Adipose tissue (tissue), 3 donors: Measurements from ENCODE around the gene STIL. TPM values are rescaled to one million over a fixed set of nuclear protein-coding genes. Genes with fewer than 3 reads are reported as not detected.

Source experiments
- H3K27ac ChIP-seq: one replicate; pipeline ENCODE4 v1.5.1; 2013; ENCODE audit warnings: low read depth, low read length
- WGBS, 3 donors: extraction: QIAGEN DNeasy Blood & Tissue Kit; methylation state at CpG; one replicate each; pipeline ENCODE4 v1.1.7; 2013; 5-methylcytosine and 5-hydroxymethylcytosine counted together
- polyA plus RNA-seq, 3 donors: library from polyadenylated mRNA; stranded (reverse); fragments of 200-250 nt; gene quantifications; one replicate each; pipeline ENCODE4 v1.2.3, GENCODE V29; 2013
- donor health status: healthy with polysubstance abuse.
- donor health status: Bipolar disorder and iron deficiency.
- donor health status: healthy.

Gene STIL
- polyA plus RNA-seq, 3 donors, result 0.22 to 0.56 (median 0.36) TPM

GRCh38 chr1:47226839-47227215 lies 87.1 kb downstream of the STIL start:
- H3K27ac ChIP-seq, result no peak overlapping the region
- 62 to 71% (median 62%) methylated on average over 4 of the region's 4 CpGs for WGBS, 3 donors

GRCh38 chr1:47226121-47226838 lies 87.7 kb downstream of the STIL start:
- no peak overlapping the region for H3K27ac ChIP-seq
- WGBS, 3 donors, result 20 to 26% (median 24%) methylated on average over 19 of the region's 19 CpGs

- no peak overlapping the region for H3K27ac ChIP-seq
- 1 to 3% (median 2%) methylated on average over 56 to 78 of the region's 79 CpGs for WGBS, 3 donors
Observed at GRCh38 chr1:47225430-47226100, 88.4 kb downstream of the STIL start.

GRCh38 chr1:47224676-47225399 lies 89.1 kb downstream of the STIL start:
- H3K27ac ChIP-seq, result no peak overlapping the region
- WGBS, 3 donors, result 7 to 16% (median 12%) methylated on average over 30 of the region's 30 CpGs

GRCh38 chr1:47223921-47224675 lies 89.8 kb downstream of the STIL start:
- no peak overlapping the region for H3K27ac ChIP-seq
- 24 to 58% (median 46%) methylated on average over 9 of the region's 9 CpGs for WGBS, 3 donors

- WGBS, 3 donors, result 41 to 72% (median 71%) methylated on average over 10 of the region's 10 CpGs
- no peak overlapping the region for H3K27ac ChIP-seq
Observed at GRCh38 chr1:47223174-47223920, 90.6 kb downstream of the STIL start.

GRCh38 chr1:47222476-47222875 lies 91.5 kb downstream of the STIL start:
- H3K27ac ChIP-seq, result no peak overlapping the region
- WGBS, 3 donors, result 80 to 95% (median 87%) methylated on average over 3 of the region's 3 CpGs

GRCh38 chr1:47219590-47220220 lies 94.2 kb downstream of the STIL start:
- no peak overlapping the region for H3K27ac ChIP-seq
- WGBS, 3 donors, result 88 to 93% (median 92%) methylated on average over 24 to 29 of the region's 29 CpGs

GRCh38 chr1:47219001-47219400 lies 94.9 kb downstream of the STIL start:
- H3K27ac ChIP-seq, result no peak overlapping the region
- WGBS, 3 donors, result 79 to 86% (median 84%) methylated on average over 4 of the region's 4 CpGs

GRCh38 chr1:47216278-47217059 lies 97.5 kb downstream of the STIL start:
- H3K27ac ChIP-seq, result no peak overlapping the region
- 71 to 86% (median 82%) methylated on average over 12 of the region's 12 CpGs for WGBS, 3 donors

- 85 to 97% (median 91%) methylated on average over 4 of the region's 4 CpGs for WGBS, 3 donors
- no peak overlapping the region for H3K27ac ChIP-seq
Observed at GRCh38 chr1:47215713-47216112, 98.2 kb downstream of the STIL start.

GRCh38 chr1:47214549-47214948 lies 99.4 kb downstream of the STIL start:
- no peak overlapping the region for H3K27ac ChIP-seq
- 53 to 68% (median 55%) methylated on average over 3 of the region's 3 CpGs for WGBS, 3 donors

GRCh38 chr1:47213230-47213963 lies 100.5 kb downstream of the STIL start:
- WGBS, 3 donors, result 63 to 82% (median 74%) methylated on average over 11 of the region's 11 CpGs
- H3K27ac ChIP-seq, result no peak overlapping the region

- no peak overlapping the region for H3K27ac ChIP-seq
- WGBS, 3 donors, result 72 to 80% (median 79%) methylated on average over 4 of the region's 4 CpGs
Observed at GRCh38 chr1:47212636-47213229, 101.2 kb downstream of the STIL start.

GRCh38 chr1:47211796-47212269 lies 102.1 kb downstream of the STIL start:
- H3K27ac ChIP-seq, result no peak overlapping the region
- 26 to 53% (median 30%) methylated on average over 7 to 9 of the region's 9 CpGs for WGBS, 3 donors

GRCh38 chr1:47210666-47211065 lies 103.3 kb downstream of the STIL start:
- H3K27ac ChIP-seq, result no peak overlapping the region
- WGBS, 3 donors, result 57 to 82% (median 73%) methylated on average over 3 of the region's 3 CpGs
